H9 (cell line): Measurements from ENCODE around the gene ETV4. TPM values are rescaled to one million over a fixed set of nuclear protein-coding genes. Genes with fewer than 3 reads are reported as not detected.
A peak's percentile ranks its signal among the peaks of the same experiment; 100 is the strongest.

Source experiments
- DNase-seq: peaks from one replicate; pipeline ENCODE4 v3.0.0-alpha.2; 2017
- H2AFZ ChIP-seq: one replicate; pipeline ENCODE4 v1.6.1; 2013; ENCODE audit warnings: mild to moderate bottlenecking, low read length, control low read depth, moderate library complexity
- H2AK5ac ChIP-seq: 2 replicates; pipeline ENCODE4 v1.6.1; 2013; ENCODE audit warnings: low read length, control low read depth, mixed read lengths; ENCODE audit not compliant: insufficient read length
- H2BK120ac ChIP-seq: one replicate; pipeline ENCODE4 v1.6.1; 2013; ENCODE audit warnings: low read depth, mild to moderate bottlenecking, low read length, control low read depth, inconsistent platforms; ENCODE audit not compliant: poor library complexity, severe bottlenecking
- H2BK12ac ChIP-seq: 2 replicates; pipeline ENCODE4 v1.6.1; 2013; ENCODE audit warnings: low read length, control low read depth, mixed read lengths, low read depth; ENCODE audit not compliant: insufficient read length
- H2BK15ac ChIP-seq: 2 replicates; pipeline ENCODE4 v1.6.1; 2013; ENCODE audit warnings: low read depth, low read length, control low read depth
- H2BK20ac ChIP-seq: one replicate; pipeline ENCODE4 v1.6.1; 2013; ENCODE audit warnings: low read depth, mild to moderate bottlenecking, low read length, control low read depth, inconsistent platforms; ENCODE audit not compliant: poor library complexity, severe bottlenecking
- H2BK5ac ChIP-seq: 2 replicates; pipeline ENCODE4 v1.6.1; 2013; ENCODE audit warnings: low read length, control low read depth, mixed read lengths; ENCODE audit not compliant: insufficient read length
- H3K14ac ChIP-seq: 2 replicates; pipeline ENCODE4 v1.6.1; 2013; ENCODE audit warnings: low read length, control low read depth; ENCODE audit not compliant: insufficient read depth
- H3K18ac ChIP-seq: 2 replicates; pipeline ENCODE4 v1.6.1; 2013; ENCODE audit warnings: low read depth, mild to moderate bottlenecking, mixed read lengths, low read length, control low read depth; ENCODE audit not compliant: insufficient read length
- H3K23ac ChIP-seq: 2 replicates; pipeline ENCODE4 v1.6.1; 2013; ENCODE audit warnings: low read length, control low read depth, mixed read lengths, low read depth; ENCODE audit not compliant: insufficient read length
- H3K23me2 ChIP-seq: 2 replicates; pipeline ENCODE4 v1.6.1; 2013; ENCODE audit warnings: low read depth, mild to moderate bottlenecking, mixed read lengths, low read length, control low read depth; ENCODE audit not compliant: insufficient read length, poor library complexity, severe bottlenecking
- H3K27ac ChIP-seq: 2 replicates; pipeline ENCODE4 v1.5.1; 2013; ENCODE audit warnings: low read length, control low read depth, mixed read lengths, low read depth; ENCODE audit not compliant: insufficient read length
- H3K27me3 ChIP-seq: 2 replicates; pipeline ENCODE4 v1.6.1; 2013; ENCODE audit warnings: low read length, control low read depth, inconsistent platforms; ENCODE audit not compliant: insufficient read depth
- H3K4ac ChIP-seq: 2 replicates; pipeline ENCODE4 v1.6.1; 2013; ENCODE audit warnings: low read depth, mild to moderate bottlenecking, control low read depth, inconsistent platforms, low read length, moderate library complexity
- H3K4me1 ChIP-seq: 2 replicates; pipeline ENCODE4 v1.6.1; 2013; ENCODE audit warnings: low read length, control low read depth, inconsistent platforms; ENCODE audit not compliant: insufficient read depth
- H3K4me2 ChIP-seq: 2 replicates; pipeline ENCODE4 v1.6.1; 2013; ENCODE audit warnings: low read length, control low read depth, mixed read lengths; ENCODE audit not compliant: insufficient read length, insufficient read depth
- H3K56ac ChIP-seq: 2 replicates; pipeline ENCODE4 v1.6.1; 2013; ENCODE audit warnings: low read depth, mild to moderate bottlenecking, mixed read lengths, low read length, control low read depth; ENCODE audit not compliant: insufficient read length
- H3K79me1 ChIP-seq: 2 replicates; pipeline ENCODE4 v1.6.1; 2013; ENCODE audit warnings: low read depth, mild to moderate bottlenecking, moderate library complexity, low read length, control low read depth, inconsistent platforms; ENCODE audit not compliant: insufficient read depth, poor library complexity, severe bottlenecking
- H3K79me2 ChIP-seq: 2 replicates; pipeline ENCODE4 v1.6.1; 2013; ENCODE audit warnings: low read length, control low read depth, inconsistent platforms; ENCODE audit not compliant: insufficient read depth
- H3K9ac ChIP-seq: 2 replicates; pipeline ENCODE4 v1.6.1; 2013; ENCODE audit warnings: low read length, control low read depth, mixed read lengths; ENCODE audit not compliant: insufficient read length; ENCODE audit errors: extremely low read depth
- H3K9me3 ChIP-seq: one replicate; pipeline ENCODE4 v1.6.1; 2013; ENCODE audit warnings: low read depth, low read length, inconsistent platforms; ENCODE audit not compliant: control insufficient read depth
- H3T11ph ChIP-seq: one replicate; pipeline ENCODE4 v1.6.1; 2013; ENCODE audit warnings: mild to moderate bottlenecking, low read length, control low read depth, inconsistent platforms
- H4K20me1 ChIP-seq: one replicate; pipeline ENCODE4 v1.6.1; 2013; ENCODE audit not compliant: control insufficient read depth, insufficient read length, insufficient read depth
- H4K5ac ChIP-seq: 2 replicates; pipeline ENCODE4 v1.6.1; 2013; ENCODE audit warnings: low read depth, mild to moderate bottlenecking, mixed read lengths, low read length, control low read depth; ENCODE audit not compliant: insufficient read length
- H4K8ac ChIP-seq: replicated peaks from 2 replicates; pipeline ENCODE4 v1.6.1; 2013; ENCODE audit warnings: low read length, control low read depth, mixed read lengths, low read depth; ENCODE audit not compliant: insufficient read length
- H4K91ac ChIP-seq: 2 replicates; pipeline ENCODE4 v1.6.1; 2013; ENCODE audit warnings: low read depth, mild to moderate bottlenecking, moderate library complexity, mixed read lengths, low read length, control low read depth; ENCODE audit not compliant: insufficient read length
- H3K27ac Mint-ChIP-seq, 3 experiments: 2 replicates in 2 of 3; 3 replicates in 1 of 3; pipeline ENCODE4 v1.8.0; 2020 to 2021; ENCODE audit warnings: mixed read lengths in 3 of 3, mild to moderate bottlenecking in 1 of 3, moderate library complexity in 1 of 3
- H3K27me3 Mint-ChIP-seq: 2 replicates; pipeline ENCODE4 v1.8.0; 2021; ENCODE audit warnings: low read depth, mild to moderate bottlenecking, moderate library complexity, mixed read lengths
- H3K36me3 Mint-ChIP-seq, 3 experiments: 2 replicates in 2 of 3; 3 replicates in 1 of 3; pipeline ENCODE4 v1.8.0; 2020 to 2021; ENCODE audit warnings: low read depth in 3 of 3, mixed read lengths in 3 of 3; ENCODE audit not compliant: insufficient read depth in 1 of 3
- H3K4me1 Mint-ChIP-seq, 2 experiments: 2 replicates each; pipeline ENCODE4 v1.8.0; 2020; ENCODE audit warnings: mixed read lengths in 2 of 2
- H3K4me3 Mint-ChIP-seq, 2 experiments: 2 replicates in 1 of 2; 3 replicates in 1 of 2; pipeline ENCODE4 v1.8.0; 2020 to 2021; ENCODE audit warnings: mild to moderate bottlenecking in 2 of 2, mixed read lengths in 2 of 2, moderate library complexity in 1 of 2
- H3K9me3 Mint-ChIP-seq, 2 experiments: 2 replicates in 1 of 2; 3 replicates in 1 of 2; pipeline ENCODE4 v1.8.0; 2020; ENCODE audit warnings: mild to moderate bottlenecking in 2 of 2, mixed read lengths in 2 of 2, moderate library complexity in 1 of 2
- WGBS: extraction: QIAGEN DNeasy Blood & Tissue Kit; methylation state at CpG from one replicate; pipeline ENCODE4 v1.1.7; 2013; ENCODE audit warnings: missing lambda C conversion rate, low lambda C conversion rate, mixed read lengths; ENCODE audit not compliant: insufficient read length; ENCODE audit errors: extremely low coverage; 5-methylcytosine and 5-hydroxymethylcytosine counted together
- total RNA-seq: library from RNA; stranded (reverse); gene quantifications from 2 replicates; pipeline ENCODE4 v1.2.1, GENCODE V29; 2021
- TF ChIP-seq, protein P1 (sequence below): fragments of 200-600 bp; sonication (generic); conservative IDR thresholded peaks from 3 replicates; pipeline ENCODE4 v1.8.0; 2021; ENCODE audit warnings: antibody characterized with exemption, mild to moderate bottlenecking

Gene ETV4
- total RNA-seq, 1 experiment from 2014 or later = 74.4 TPM

DNA sequence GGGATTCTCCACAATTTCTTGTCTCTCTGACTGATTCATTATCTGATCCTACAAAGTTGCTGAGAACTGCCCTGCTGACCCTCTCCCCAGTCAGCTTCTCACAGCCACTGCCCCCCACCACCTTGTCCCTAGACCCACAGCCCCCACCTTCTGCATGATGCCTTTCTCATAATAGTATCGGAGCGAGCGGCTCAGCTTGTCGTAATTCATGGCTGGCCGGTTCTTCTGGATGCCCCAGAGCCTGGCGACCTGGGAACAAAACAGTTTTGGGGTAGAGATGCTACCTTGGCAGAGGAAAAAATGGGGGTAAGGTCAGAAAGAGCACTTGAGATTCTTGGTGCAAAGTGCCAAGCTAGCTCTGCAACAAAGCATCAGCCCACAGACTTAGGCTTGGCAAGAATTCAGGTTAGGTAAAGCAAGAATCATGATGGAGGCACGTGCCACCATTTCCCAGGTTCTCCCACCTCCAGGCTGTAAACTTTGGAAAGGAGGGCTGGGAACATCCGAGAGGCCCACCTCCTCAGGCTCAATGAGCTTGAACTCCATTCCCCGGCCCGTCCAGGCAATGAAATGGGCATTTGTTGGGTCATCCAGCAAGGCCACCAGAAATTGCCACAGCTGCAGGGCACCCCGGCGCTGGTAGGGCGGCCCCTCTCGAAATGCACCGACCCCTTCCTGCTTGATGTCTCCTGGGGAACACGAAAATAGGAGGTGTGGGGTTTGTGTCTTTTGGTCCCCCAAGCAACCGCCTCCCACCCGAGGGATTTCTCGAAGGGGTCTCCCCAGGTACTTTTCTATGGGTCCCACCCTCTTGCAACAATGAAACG is 16.9 kb downstream of the ETV4 start:
- peaks cover 49 to 54% of the 10 kb centered on the region in 2 experiments for H3K4me1 Mint-ChIP-seq
- no peak overlapping the region for H2BK12ac ChIP-seq
- H2BK20ac ChIP-seq = no peak overlapping the region
- H3K4me2 ChIP-seq = no peak overlapping the region
- H4K91ac ChIP-seq = no peak overlapping the region
- no peak overlapping the region for H3K9ac ChIP-seq
- no peak overlapping the region for H2AK5ac ChIP-seq
- no peak overlapping the region for H2BK15ac ChIP-seq
- H3K27me3 Mint-ChIP-seq = peaks cover 31% of the 10 kb centered on the region
- H3K18ac ChIP-seq = no peak overlapping the region
- no peaks in the 10 kb centered on the region for H3K79me2 ChIP-seq
- no peak overlapping the region for H3K4ac ChIP-seq
- H3T11ph ChIP-seq = no peak overlapping the region
- H2AFZ ChIP-seq = no peak overlapping the region
- no peak overlapping the region for H2BK5ac ChIP-seq
- no peaks in the 10 kb centered on the region for H4K20me1 ChIP-seq
- H3K9me3 Mint-ChIP-seq = no peaks in the 10 kb centered on the region
- H3K36me3 Mint-ChIP-seq = peaks cover 29 to 75% (median 30%) of the 10 kb centered on the region in 3 experiments; a peak in 6 of 7 replicates
- peaks cover 11% of the 10 kb centered on the region; the same call in 1 of the 2 replicates for H3K4me1 ChIP-seq
- TF ChIP-seq, protein P1, sequence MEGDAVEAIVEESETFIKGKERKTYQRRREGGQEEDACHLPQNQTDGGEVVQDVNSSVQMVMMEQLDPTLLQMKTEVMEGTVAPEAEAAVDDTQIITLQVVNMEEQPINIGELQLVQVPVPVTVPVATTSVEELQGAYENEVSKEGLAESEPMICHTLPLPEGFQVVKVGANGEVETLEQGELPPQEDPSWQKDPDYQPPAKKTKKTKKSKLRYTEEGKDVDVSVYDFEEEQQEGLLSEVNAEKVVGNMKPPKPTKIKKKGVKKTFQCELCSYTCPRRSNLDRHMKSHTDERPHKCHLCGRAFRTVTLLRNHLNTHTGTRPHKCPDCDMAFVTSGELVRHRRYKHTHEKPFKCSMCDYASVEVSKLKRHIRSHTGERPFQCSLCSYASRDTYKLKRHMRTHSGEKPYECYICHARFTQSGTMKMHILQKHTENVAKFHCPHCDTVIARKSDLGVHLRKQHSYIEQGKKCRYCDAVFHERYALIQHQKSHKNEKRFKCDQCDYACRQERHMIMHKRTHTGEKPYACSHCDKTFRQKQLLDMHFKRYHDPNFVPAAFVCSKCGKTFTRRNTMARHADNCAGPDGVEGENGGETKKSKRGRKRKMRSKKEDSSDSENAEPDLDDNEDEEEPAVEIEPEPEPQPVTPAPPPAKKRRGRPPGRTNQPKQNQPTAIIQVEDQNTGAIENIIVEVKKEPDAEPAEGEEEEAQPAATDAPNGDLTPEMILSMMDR = no peak
- no peaks in the 10 kb centered on the region for H3K79me1 ChIP-seq
- no peak overlapping the region for H4K8ac ChIP-seq
- WGBS = no CpG with 5 or more reads among the region's 20 CpGs
- H3K27ac Mint-ChIP-seq = peak overlapping the region in 2 of 3 experiments; percentile 29 to 99; a peak in 4 of 7 replicates
- H4K5ac ChIP-seq = no peak overlapping the region
- no peaks in the 10 kb centered on the region for H3K23me2 ChIP-seq
- H3K4me3 Mint-ChIP-seq = peak overlapping the region in 1 of 2 experiments; percentile 25; a peak in 3 of 5 replicates
- H3K27me3 ChIP-seq = no peaks in the 10 kb centered on the region
- DNase-seq = no peak
- H3K9me3 ChIP-seq = no peaks in the 10 kb centered on the region
- no peak overlapping the region for H2BK120ac ChIP-seq
- H3K23ac ChIP-seq = no peak overlapping the region
- no peak overlapping the region for H3K56ac ChIP-seq
- H3K27ac ChIP-seq = no peak overlapping the region
- H3K14ac ChIP-seq = no peak overlapping the region
